ENCODE results near the gene P3H3. TPM values are rescaled to one million over a fixed set of nuclear protein-coding genes. Genes with fewer than 3 reads are reported as not detected.

P3H3 gene
- total RNA-seq, 1 donor from 2014 or later = 10.3 TPM

Other genes with a start within 250 kb of the P3H3 start
- gene CHD4, start 221.0 kb upstream of the P3H3 start, total RNA-seq = 165 TPM
- gene LPAR5, start 192.4 kb upstream of the P3H3 start, total RNA-seq = 7.5 TPM
- 1.2 TPM for gene ACRBP, start 181.0 kb upstream of the P3H3 start, total RNA-seq
- gene ING4, start 165.3 kb upstream of the P3H3 start, total RNA-seq = 21.1 TPM
- 26.0 TPM for gene ZNF384, start 139.0 kb upstream of the P3H3 start, total RNA-seq
- gene PIANP, start 127.6 kb upstream of the P3H3 start, total RNA-seq = 0.27 TPM
- 83.1 TPM for gene COPS7A, start 104.4 kb upstream of the P3H3 start, total RNA-seq
- gene MLF2, start 75.3 kb upstream of the P3H3 start, total RNA-seq = 156 TPM
- gene PTMS, start 62.0 kb upstream of the P3H3 start, total RNA-seq = 152 TPM
- 0.24 TPM for gene LAG3, start 55.9 kb upstream of the P3H3 start, total RNA-seq
- gene CD4, start 38.9 kb upstream of the P3H3 start, total RNA-seq = 13.4 TPM
- gene GPR162, start 6.6 kb upstream of the P3H3 start, total RNA-seq = 7.8 TPM
- gene GNB3, start 12.5 kb downstream of the P3H3 start, total RNA-seq = 4.0 TPM
- gene CDCA3, start 22.9 kb downstream of the P3H3 start, total RNA-seq = 1.2 TPM
- 62.0 TPM for gene USP5, start 23.7 kb downstream of the P3H3 start, total RNA-seq
- 832 TPM for gene TPI1, start 39.1 kb downstream of the P3H3 start, total RNA-seq
- gene SPSB2, start 44.9 kb downstream of the P3H3 start, total RNA-seq = 3.0 TPM
- gene LRRC23, start 76.4 kb downstream of the P3H3 start, total RNA-seq = 9.4 TPM
- gene ENO2, start 86.2 kb downstream of the P3H3 start, total RNA-seq = 10.2 TPM
- 78.9 TPM for gene ATN1, start 99.6 kb downstream of the P3H3 start, total RNA-seq
- gene RNU7-1, start 115.4 kb downstream of the P3H3 start, total RNA-seq = not detected
- gene C12orf57, start 115.6 kb downstream of the P3H3 start, total RNA-seq = 250 TPM
- 9.1 TPM for gene PTPN6, start 122.9 kb downstream of the P3H3 start, total RNA-seq
- 149 TPM for gene PHB2, start 142.3 kb downstream of the P3H3 start, total RNA-seq
- gene EMG1, start 142.5 kb downstream of the P3H3 start, total RNA-seq = 42.9 TPM
- 54.7 TPM for gene LPCAT3, start 190.1 kb downstream of the P3H3 start, total RNA-seq
- 153 TPM for gene C1S, start 232.3 kb downstream of the P3H3 start, total RNA-seq

All from Right ventricle myocardium inferior (tissue), 1 donor.